T-cell (primary cell): ENCODE data around the gene MLLT10. TPM values are rescaled to one million over a fixed set of nuclear protein-coding genes. Genes with fewer than 3 reads are reported as not detected.
"Not testable (repeated sequence)": the region's sequence is repeated elsewhere in the genome, so short reads cannot be mapped to it uniquely, and the experiment has no call there.

Source experiments
- ATAC-seq, 4 experiments: fragments of 200-7000 bp in 3 of 4; fragments of 150-1000 bp in 1 of 4; cut with Tn5 transposase; replicated peaks in 1 of 4; 1 replicate in 3 of 4; 2 replicates in 1 of 4; pipeline ENCODE4 v1.10.0; 2021; ENCODE audit warnings: moderate library complexity in 3 of 4, mild to moderate bottlenecking in 2 of 4, moderate number of reproducible peaks in 1 of 4
- CTCF ChIA-PET, 2 donors: fragments of 300-600 bp; sonication (Branson Sonifier 250); formaldehyde crosslinking; loops; one replicate each; lab custom pipeline; 2022; ENCODE audit warnings: antibody characterized with exemption in 2 of 2; lab: Charles Lee
- POLR2A ChIA-PET, 2 donors: fragments of 300-600 bp; sonication (Branson Sonifier 250); formaldehyde crosslinking; loops; one replicate each; lab custom pipeline; 2022; ENCODE audit warnings: antibody characterized with exemption in 2 of 2; lab: Charles Lee
- DNase-seq, 35 experiments: peaks; one replicate each; pipeline versions ENCODE4 v3.0.0 to v3.0.0-alpha.2; 2013 to 2023
- H3K27ac ChIP-seq: one replicate; pipeline ENCODE4 v1.5.1; 2013; ENCODE audit warnings: low read length
- H3K27me3 ChIP-seq, 2 experiments: replicated peaks in 1 of 2; 1 replicate in 1 of 2; 2 replicates in 1 of 2; pipeline versions ENCODE4 v1.6.1 to v1.7.0; 2013; ENCODE audit warnings: low read length in 1 of 2, mixed read lengths in 1 of 2; ENCODE audit not compliant: control insufficient read depth in 2 of 2, insufficient read depth in 2 of 2; ENCODE audit errors: extremely low read depth in 1 of 2
- H3K36me3 ChIP-seq, 2 donors: 1 replicate in 1 of 2; 2 replicates in 1 of 2; pipeline versions ENCODE4 v1.6.1 to v1.7.0; 2013; ENCODE audit warnings: low read length in 1 of 2; ENCODE audit not compliant: control insufficient read depth in 2 of 2, insufficient read depth in 1 of 2; ENCODE audit errors: extremely low read depth in 1 of 2
- H3K4me1 ChIP-seq, 2 experiments: 1 replicate in 1 of 2; 2 replicates in 1 of 2; pipeline versions ENCODE4 v1.6.1 to v1.7.0; 2013; ENCODE audit warnings: low read length in 2 of 2, mixed read lengths in 1 of 2; ENCODE audit not compliant: insufficient read depth in 2 of 2, control insufficient read depth in 1 of 2; ENCODE audit errors: extremely low read depth in 1 of 2
- H3K4me3 ChIP-seq, 2 donors: 1 replicate in 1 of 2; 2 replicates in 1 of 2; pipeline versions ENCODE4 v1.5.1 to v1.7.0; 2013; ENCODE audit warnings: mild to moderate bottlenecking in 2 of 2, low read length in 1 of 2, moderate library complexity in 1 of 2; ENCODE audit not compliant: control insufficient read depth in 1 of 2; ENCODE audit errors: extremely low read depth in 1 of 2
- H3K9me3 ChIP-seq: 2 replicates; pipeline ENCODE4 v1.7.0; 2013
- H3K27ac Mint-ChIP-seq, 2 donors: one replicate each; pipeline ENCODE4 v1.8.0; 2020 to 2021; ENCODE audit warnings: mild to moderate bottlenecking in 2 of 2, mixed read lengths in 2 of 2
- H3K27me3 Mint-ChIP-seq, 2 donors: one replicate each; pipeline ENCODE4 v1.8.0; 2021 to 2022; ENCODE audit warnings: mixed read lengths in 2 of 2
- H3K36me3 Mint-ChIP-seq: one replicate; pipeline ENCODE4 v1.8.0; 2021; ENCODE audit warnings: mixed read lengths
- H3K4me1 Mint-ChIP-seq, 3 donors: one replicate each; pipeline ENCODE4 v1.8.0; 2020 to 2022; ENCODE audit warnings: mixed read lengths in 3 of 3, mild to moderate bottlenecking in 1 of 3
- H3K4me3 Mint-ChIP-seq, 3 donors: one replicate each; pipeline ENCODE4 v1.8.0; 2020 to 2022; ENCODE audit warnings: mild to moderate bottlenecking in 3 of 3, mixed read lengths in 3 of 3, moderate library complexity in 3 of 3
- H3K9me3 Mint-ChIP-seq, 3 donors: one replicate each; pipeline ENCODE4 v1.8.0; 2020 to 2022; ENCODE audit warnings: mixed read lengths in 3 of 3
- WGBS: methylation state at CpG from one replicate; pipeline ENCODE4 v1.1.5; 2013; ENCODE audit warnings: missing lambda C conversion rate; ENCODE audit not compliant: insufficient coverage; 5-methylcytosine and 5-hydroxymethylcytosine counted together
- total RNA-seq, 35 experiments: library from RNA in 6 of 35; stranded (reverse) in 6 of 35; fragments of 120-200 nt in 1 of 35; gene quantifications; one replicate each; pipeline versions ENCODE4 v1.2.1 to v1.2.4 and lab custom pipeline; 2013 to 2026

The MLLT10 gene
- total RNA-seq, 5 donors from 2014 or later (not counting 1 experiment from before 2014, with no cell fraction given), result 57.7 to 76.5 (median 66.1) TPM

GRCh38 chr10:21535976-21536375 lies 1.9 kb downstream of the MLLT10 start:
- H3K9me3 Mint-ChIP-seq, DNase-seq, H3K4me3 ChIP-seq, H3K27me3 Mint-ChIP-seq, ATAC-seq, CTCF ChIA-PET, H3K9me3 ChIP-seq, H3K27me3 ChIP-seq: not testable (repeated sequence)
- H3K4me3 Mint-ChIP-seq, result peak overlapping the region; percentile 76 to 93 (median 80)
- POLR2A ChIA-PET, result interaction anchor here in 1 of 2 donors (0.6 kb wide), 1 partner anchor 18 kb away, joined by 8 read pairs; no protein-coding TSS in a partner anchor
- H3K4me1 ChIP-seq, result peaks cover 9 to 18% of the 10 kb centered on the region in 2 experiments
- peaks cover 11 to 30% of the 10 kb centered on the region in 2 donors for H3K36me3 ChIP-seq
- 98% methylated on average over 7 of the region's 9 CpGs for WGBS
- H3K4me1 Mint-ChIP-seq, result peaks cover 18 to 30% (median 24%) of the 10 kb centered on the region in 3 donors
- H3K27ac Mint-ChIP-seq, result peak overlapping the region; percentile 52 to 83
- peaks cover 22% of the 10 kb centered on the region for H3K36me3 Mint-ChIP-seq
- peak overlapping the region; percentile 41 for H3K27ac ChIP-seq

GRCh38 chr10:21536874-21537273 lies 2.8 kb downstream of the MLLT10 start:
- peak overlapping the region; percentile 46 to 68 for H3K27ac Mint-ChIP-seq
- no peaks in the 10 kb centered on the region for H3K27me3 Mint-ChIP-seq
- H3K4me3 Mint-ChIP-seq, result peak overlapping the region; percentile 18 to 93 (median 42)
- Histone ChIP-seq H3K27me3 (no peaks in the 10 kb centered on the region), H3K36me3 (peaks cover 11 to 38% of the 10 kb centered on the region in 2 donors), H3K4me3 (no peak overlapping the region), H3K27ac (no peak overlapping the region), H3K4me1 (peaks cover 9 to 18% of the 10 kb centered on the region in 2 experiments), H3K9me3 (no peaks in the 10 kb centered on the region)
- no peaks in the 10 kb centered on the region for H3K9me3 Mint-ChIP-seq
- DNase-seq (no peak), ATAC-seq (no peak)
- peaks cover 28% of the 10 kb centered on the region for H3K36me3 Mint-ChIP-seq
- CTCF ChIA-PET, result no interaction called here
- peaks cover 23 to 32% (median 28%) of the 10 kb centered on the region in 3 donors for H3K4me1 Mint-ChIP-seq
- 90% methylated on average over 2 of the region's 3 CpGs for WGBS
- POLR2A ChIA-PET, result interaction anchor here in 1 of 2 donors (0.6 to 0.8 kb wide), 2 partner anchors 43 to 141 kb away, joined by 3 to 10 read pairs; no protein-coding TSS in a partner anchor

GRCh38 chr10:21540701-21541100 lies 6.7 kb downstream of the MLLT10 start:
- WGBS, result 100% methylated on average over 1 of the region's 4 CpGs
- H3K27me3 ChIP-seq, H3K4me1 ChIP-seq, H3K4me3 Mint-ChIP-seq, POLR2A ChIA-PET, H3K27me3 Mint-ChIP-seq, H3K27ac ChIP-seq, H3K27ac Mint-ChIP-seq, H3K9me3 Mint-ChIP-seq, H3K9me3 ChIP-seq, ATAC-seq, DNase-seq, H3K4me3 ChIP-seq: not testable (repeated sequence)
- peaks cover 18 to 22% (median 21%) of the 10 kb centered on the region in 3 donors for H3K4me1 Mint-ChIP-seq
- peaks cover 54% of the 10 kb centered on the region for H3K36me3 Mint-ChIP-seq
- peaks cover 18 to 68% of the 10 kb centered on the region in 2 donors for H3K36me3 ChIP-seq
- CTCF ChIA-PET, result interaction anchor here in 1 of 2 donors (0.7 kb wide), 1 partner anchor 907 kb away, joined by 4 read pairs; no protein-coding TSS in a partner anchor

- no peaks in the 10 kb centered on the region for H3K4me1 ChIP-seq
- H3K36me3 Mint-ChIP-seq, result peaks cover 47% of the 10 kb centered on the region
- no peaks in the 10 kb centered on the region for H3K9me3 Mint-ChIP-seq
- H3K27me3 ChIP-seq, result no peaks in the 10 kb centered on the region
- no peak for ATAC-seq
- H3K4me3 ChIP-seq, result no peak overlapping the region
- H3K27ac Mint-ChIP-seq, result peak overlapping the region in 1 of 2 donors; percentile 44
- no peak overlapping the region for H3K4me3 Mint-ChIP-seq
- ChIA-PET POLR2A (interaction anchor here in 1 of 2 donors (0.6 kb wide), 1 partner anchor 417 kb away, joined by 3 read pairs; no protein-coding TSS in a partner anchor), CTCF (interaction anchor here in 1 of 2 donors (0.7 kb wide), 1 partner anchor 272 kb away, joined by 9 read pairs; no protein-coding TSS in a partner anchor)
- no peaks in the 10 kb centered on the region for H3K9me3 ChIP-seq
- H3K4me1 Mint-ChIP-seq, result peaks cover 22 to 36% (median 23%) of the 10 kb centered on the region in 3 donors
- DNase-seq, result no peak
- no peak overlapping the region for H3K27ac ChIP-seq
- no peaks in the 10 kb centered on the region for H3K27me3 Mint-ChIP-seq
- H3K36me3 ChIP-seq, result peaks cover 15 to 43% of the 10 kb centered on the region in 2 donors
- 100% methylated on average over 1 of the region's 6 CpGs for WGBS
Observed at GRCh38 chr10:21547246-21547645, 13.2 kb downstream of the MLLT10 start.

GRCh38 chr10:21552638-21553037 lies 18.6 kb downstream of the MLLT10 start:
- ChIA-PET POLR2A (no interaction called here), CTCF (interaction anchor here in 1 of 2 donors (0.7 kb wide), 1 partner anchor 121 kb away, joined by 3 read pairs; no protein-coding TSS in a partner anchor)
- ATAC-seq, result no peak
- Mint-ChIP-seq H3K9me3 (no peaks in the 10 kb centered on the region), H3K36me3 (peaks cover 51% of the 10 kb centered on the region), H3K4me1 (peaks cover 27 to 39% (median 35%) of the 10 kb centered on the region in 3 donors), H3K4me3 (no peak overlapping the region), H3K27ac (peak overlapping the region in 1 of 2 donors; percentile 7), H3K27me3 (no peaks in the 10 kb centered on the region)
- no peak overlapping the region for H3K27ac ChIP-seq
- DNase-seq, result no peak
- H3K4me3 ChIP-seq, result no peak overlapping the region
- H3K4me1 ChIP-seq, result no peaks in the 10 kb centered on the region
- no peaks in the 10 kb centered on the region for H3K9me3 ChIP-seq
- peaks cover 10 to 43% of the 10 kb centered on the region in 2 donors for H3K36me3 ChIP-seq
- no peaks in the 10 kb centered on the region for H3K27me3 ChIP-seq
- WGBS, result 96% methylated on average over 8 of the region's 8 CpGs

- Mint-ChIP-seq H3K27ac (peak overlapping the region in 1 of 2 donors; percentile 44), H3K36me3 (peaks cover 59% of the 10 kb centered on the region), H3K27me3 (no peaks in the 10 kb centered on the region), H3K4me1 (peaks cover 22 to 39% (median 38%) of the 10 kb centered on the region in 3 donors), H3K9me3 (no peaks in the 10 kb centered on the region), H3K4me3 (no peak overlapping the region)
- Histone ChIP-seq H3K27ac (no peak overlapping the region), H3K4me1 (no peaks in the 10 kb centered on the region), H3K4me3 (no peak overlapping the region), H3K27me3 (no peaks in the 10 kb centered on the region), H3K9me3 (no peaks in the 10 kb centered on the region), H3K36me3 (peaks cover 11 to 54% of the 10 kb centered on the region in 2 donors)
- 90% methylated on average over 4 of the region's 8 CpGs for WGBS
- ATAC-seq (no peak), DNase-seq (no peak)
- ChIA-PET POLR2A (no interaction called here), CTCF (interaction anchor here in 1 of 2 donors (0.7 kb wide), 1 partner anchor 287 kb away, joined by 3 read pairs; no protein-coding TSS in a partner anchor)
Observed at GRCh38 chr10:21556527-21556926, 22.5 kb downstream of the MLLT10 start.
